OCI-LY7 (cell line): ENCODE data around the gene CEP120.

Experiments used
- EZH2phosphoT487 ChIP-seq: fragments of 200-600 bp; sonication (generic); IDR thresholded peaks from 2 replicates; pipeline ENCODE4 v1.6.1; 2018; ENCODE audit warnings: low read depth, borderline replicate concordance, mild to moderate bottlenecking, mixed run types, antibody characterized with exemption, low read length, moderate library complexity, mixed read lengths
- TF ChIP-seq, protein P1 (sequence below): fragments of 200-600 bp; sonication (generic); conservative IDR thresholded peaks from 2 replicates; pipeline ENCODE4 v1.5.1; 2014; ENCODE audit warnings: mild to moderate bottlenecking, antibody characterized with exemption, low read length, moderate library complexity, mixed read lengths

DNA sequence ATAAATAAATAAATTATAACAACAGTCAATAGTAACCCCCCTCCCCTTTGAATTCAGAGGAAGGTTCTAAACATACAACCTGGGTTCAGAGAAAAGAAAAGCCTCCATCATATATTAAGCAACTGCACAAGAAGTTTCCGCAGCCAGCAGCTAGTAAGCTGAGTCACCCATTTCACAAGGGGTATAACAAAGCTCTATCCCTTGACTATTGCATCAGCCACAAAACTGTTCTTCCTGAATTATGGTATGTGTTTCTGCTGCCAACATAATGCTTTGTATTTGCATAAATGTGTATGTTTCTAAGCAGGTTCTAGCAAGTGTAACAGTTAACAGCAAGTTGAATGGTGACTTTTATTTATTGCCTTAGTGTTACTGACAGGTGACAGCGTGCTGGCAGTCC is 6.8 kb upstream of the CEP120 start:
- TF ChIP-seq, protein P1, sequence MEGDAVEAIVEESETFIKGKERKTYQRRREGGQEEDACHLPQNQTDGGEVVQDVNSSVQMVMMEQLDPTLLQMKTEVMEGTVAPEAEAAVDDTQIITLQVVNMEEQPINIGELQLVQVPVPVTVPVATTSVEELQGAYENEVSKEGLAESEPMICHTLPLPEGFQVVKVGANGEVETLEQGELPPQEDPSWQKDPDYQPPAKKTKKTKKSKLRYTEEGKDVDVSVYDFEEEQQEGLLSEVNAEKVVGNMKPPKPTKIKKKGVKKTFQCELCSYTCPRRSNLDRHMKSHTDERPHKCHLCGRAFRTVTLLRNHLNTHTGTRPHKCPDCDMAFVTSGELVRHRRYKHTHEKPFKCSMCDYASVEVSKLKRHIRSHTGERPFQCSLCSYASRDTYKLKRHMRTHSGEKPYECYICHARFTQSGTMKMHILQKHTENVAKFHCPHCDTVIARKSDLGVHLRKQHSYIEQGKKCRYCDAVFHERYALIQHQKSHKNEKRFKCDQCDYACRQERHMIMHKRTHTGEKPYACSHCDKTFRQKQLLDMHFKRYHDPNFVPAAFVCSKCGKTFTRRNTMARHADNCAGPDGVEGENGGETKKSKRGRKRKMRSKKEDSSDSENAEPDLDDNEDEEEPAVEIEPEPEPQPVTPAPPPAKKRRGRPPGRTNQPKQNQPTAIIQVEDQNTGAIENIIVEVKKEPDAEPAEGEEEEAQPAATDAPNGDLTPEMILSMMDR = no peak
- TF ChIP-seq EZH2phosphoT487 = no peak
